Measurements from ENCODE around the gene ZBTB34. TPM values are rescaled to one million over a fixed set of nuclear protein-coding genes. Genes with fewer than 3 reads are reported as not detected.

ZBTB34 gene
- total and polyA plus RNA-seq, 5 experiments from 2014 or later: 0.61 to 8.5 (median 0.99) TPM

Other genes with a start within 250 kb of the ZBTB34 start
- gene LMX1B, start 246.7 kb upstream of the ZBTB34 start, total RNA-seq: not detected
- not detected for gene LMX1B, start 246.7 kb upstream of the ZBTB34 start, polyA plus RNA-seq
- gene ZBTB43, start 55.6 kb upstream of the ZBTB34 start, total RNA-seq: 10 to 100 TPM; 22.5 to 29.3 TPM
- 10 to 100 TPM in 1 of 3 donors, 1 to 10 TPM in 2; 6.9 to 14.9 (median 9.1) TPM for gene ZBTB43, start 55.6 kb upstream of the ZBTB34 start, polyA plus RNA-seq
- gene RALGPS1, start 54.1 kb downstream of the ZBTB34 start, total RNA-seq: 1 to 10 TPM; 5.5 to 6.4 TPM
- gene RALGPS1, start 54.1 kb downstream of the ZBTB34 start, polyA plus RNA-seq: 1 to 10 TPM in 2 of 3 donors, under 1 TPM in 1; 0.83 to 1.8 (median 1.3) TPM

All from naive thymus-derived CD8-positive, alpha-beta T cell (primary cell).